Aorta (tissue), 5 donors: ENCODE measurements around the gene IL22RA1. TPM values are rescaled to one million over a fixed set of nuclear protein-coding genes. Genes with fewer than 3 reads are reported as not detected.
A peak's percentile ranks its signal among the peaks of the same experiment; 100 is the strongest.

Experiments
- ATAC-seq: fragments of 200-7000 bp; cut with Tn5 transposase; one replicate; pipeline ENCODE4 v1.9.1; 2022; ENCODE audit warnings: moderate library complexity; ENCODE audit not compliant: low FRiP score
- DNase-seq, 2 donors: peaks; one replicate each; pipeline ENCODE4 v3.0.0-alpha.2; 2020
- H3K27ac ChIP-seq, 2 donors: one replicate each; pipeline ENCODE4 v1.5.1; 2013; ENCODE audit warnings: low read length in 2 of 2, mild to moderate bottlenecking in 2 of 2, moderate library complexity in 2 of 2, control low read depth in 1 of 2, inconsistent platforms in 1 of 2, low read depth in 1 of 2
- H3K27me3 ChIP-seq, 2 donors: one replicate each; pipeline ENCODE4 v1.6.1; 2013; ENCODE audit warnings: control low read depth in 1 of 2, low read length in 1 of 2, mild to moderate bottlenecking in 1 of 2, moderate library complexity in 1 of 2; ENCODE audit not compliant: insufficient read depth in 2 of 2, control insufficient read depth in 1 of 2
- H3K36me3 ChIP-seq, 2 donors: one replicate each; pipeline ENCODE4 v1.6.1; 2013; ENCODE audit warnings: control low read depth in 1 of 2, low read length in 1 of 2, mild to moderate bottlenecking in 1 of 2; ENCODE audit not compliant: insufficient read depth in 2 of 2, control insufficient read depth in 1 of 2
- H3K4me1 ChIP-seq, 2 donors: one replicate each; pipeline ENCODE4 v1.6.1; 2013; ENCODE audit warnings: low read length in 2 of 2, control low read depth in 1 of 2, mild to moderate bottlenecking in 1 of 2, moderate library complexity in 1 of 2; ENCODE audit not compliant: insufficient read depth in 2 of 2, control insufficient read depth in 1 of 2
- H3K4me3 ChIP-seq, 2 donors: one replicate each; pipeline ENCODE4 v1.5.1; 2013; ENCODE audit warnings: low read length in 2 of 2, control low read depth in 1 of 2, mild to moderate bottlenecking in 1 of 2
- H3K9me3 ChIP-seq: one replicate; pipeline ENCODE4 v1.6.1; 2013; ENCODE audit warnings: mild to moderate bottlenecking, low read length; ENCODE audit not compliant: control insufficient read depth
- WGBS, 2 donors: extraction: QIAGEN DNeasy Blood & Tissue Kit; methylation state at CpG; one replicate each; pipeline ENCODE4 v1.1.7; 2013; 5-methylcytosine and 5-hydroxymethylcytosine counted together
- intact Hi-C, 2 donors: fragments of 100-400 bp; cut with DNase I; formaldehyde crosslinking; loops; one replicate each; pipeline versions ENCODE4 v1.14.2 to v1.15.0; 2022
- polyA plus RNA-seq, 2 donors: library from polyadenylated mRNA; stranded (reverse); fragments of 200-250 nt; gene quantifications; one replicate each; pipeline ENCODE4 v1.2.3, GENCODE V29; 2013
- total RNA-seq, 2 donors: library from RNA; stranded (reverse); fragmentation: NEBNext Ultra II Directional; extraction: Animal tissue kit (Norgen Biotek cat#: 25700); gene quantifications; one replicate each; pipeline ENCODE4 v1.2.1, GENCODE V29; 2021
- donor health status: healthy with polysubstance abuse.
- donor health status: Bipolar disorder and iron deficiency.
- donor health status: DM: no; HTN: no; CAD: no.
- donor health status: DM: no; HTN: no; CAD: no.
- donor health status: DM: yes; HTN: yes; CAD: no.

The IL22RA1 gene
- total and polyA plus RNA-seq, 4 donors, result 0.18 to 2.4 (median 0.23) TPM; not detected in 1

- H3K4me3 ChIP-seq, result no peak overlapping the region
- no peaks in the 10 kb centered on the region for H3K4me1 ChIP-seq
- H3K9me3 ChIP-seq, result no peaks in the 10 kb centered on the region
- intact Hi-C loops, result no loop called here
- ATAC-seq (no peak), DNase-seq (peak in 1 of 2 donors; percentile 27)
- no peak overlapping the region for H3K27ac ChIP-seq
- no peaks in the 10 kb centered on the region for H3K36me3 ChIP-seq
- 98 to 100% methylated on average over 2 of the region's 2 CpGs for WGBS, 2 donors
- H3K27me3 ChIP-seq, result no peaks in the 10 kb centered on the region
Measured at GRCh38 chr1:24117132-24117531, 25.8 kb downstream of the IL22RA1 start.

- H3K36me3 ChIP-seq, result no peaks in the 10 kb centered on the region
- H3K4me1 ChIP-seq, result no peaks in the 10 kb centered on the region
- H3K9me3 ChIP-seq, result no peaks in the 10 kb centered on the region
- intact Hi-C loops, result no loop called here
- H3K4me3 ChIP-seq, result no peak overlapping the region
- ATAC-seq (no peak), DNase-seq (peak in 1 of 2 donors; percentile 38)
- no peaks in the 10 kb centered on the region for H3K27me3 ChIP-seq
- 94% methylated on average over 6 of the region's 6 CpGs for WGBS, 2 donors
- no peak overlapping the region for H3K27ac ChIP-seq
Measured at GRCh38 chr1:24114753-24115152, 28.2 kb downstream of the IL22RA1 start.

- no peak overlapping the region for H3K4me3 ChIP-seq
- no peak for ATAC-seq
- intact Hi-C loops, result loop anchor here in 1 of 2 donors (2.0 kb wide), 1 partner anchor 43 kb away; no protein-coding TSS in a partner anchor
- peak in 1 of 2 donors; percentile 23 for DNase-seq
- H3K27me3 ChIP-seq, result no peaks in the 10 kb centered on the region
- WGBS, 2 donors, result 86 to 91% methylated on average over 6 of the region's 6 CpGs
- no peaks in the 10 kb centered on the region for H3K4me1 ChIP-seq
- no peaks in the 10 kb centered on the region for H3K9me3 ChIP-seq
- H3K27ac ChIP-seq, result no peak overlapping the region
- no peaks in the 10 kb centered on the region for H3K36me3 ChIP-seq
Measured at GRCh38 chr1:24113641-24114033, 29.3 kb downstream of the IL22RA1 start.

GRCh38 chr1:24111996-24112779 is 30.8 kb downstream of the IL22RA1 start, which contains the start of gene MYOM3:
MYOM3 (minus strand) TSS chr1:24112135; CDS start chr1:24108636, 3,499 bp downstream.
- no peak within 1 kb of the TSS for H3K4me3 ChIP-seq
- no peaks in the 10 kb centered on the region for H3K27me3 ChIP-seq
- ATAC-seq (peak; percentile 88), DNase-seq (peak; percentile 87 to 89)
- WGBS, 2 donors, result 3 to 5% methylated on average over 27 of the region's 27 CpGs
- H3K27ac ChIP-seq, result peak within 1 kb of the TSS; percentile 25 to 39
- no peaks in the 10 kb centered on the region for H3K36me3 ChIP-seq
- no peaks in the 10 kb centered on the region for H3K9me3 ChIP-seq
- H3K4me1 ChIP-seq, result no peaks in the 10 kb centered on the region
- intact Hi-C loops, result loop anchor here (1.0 to 2.0 kb wide), 2 partner anchors 41 kb away; no protein-coding TSS in a partner anchor

GRCh38 chr1:24111262-24111995 is 31.5 kb downstream of the IL22RA1 start:
- H3K27ac ChIP-seq, result peak overlapping the region; percentile 25 to 39
- 9% methylated on average over 20 of the region's 20 CpGs for WGBS, 2 donors
- H3K27me3 ChIP-seq, result no peaks in the 10 kb centered on the region
- peak; percentile 82 to 88 for DNase-seq
- ATAC-seq, result peak; percentile 77
- H3K36me3 ChIP-seq, result no peaks in the 10 kb centered on the region
- no peaks in the 10 kb centered on the region for H3K9me3 ChIP-seq
- H3K4me1 ChIP-seq, result no peaks in the 10 kb centered on the region
- no peak overlapping the region for H3K4me3 ChIP-seq
- intact Hi-C loops, result loop anchor here in 1 of 2 donors (1.0 kb wide), 1 partner anchor 40 kb away; no protein-coding TSS in a partner anchor

GRCh38 chr1:24110642-24111261 is 32.2 kb downstream of the IL22RA1 start:
- Histone ChIP-seq H3K27me3 (no peaks in the 10 kb centered on the region), H3K4me3 (no peak overlapping the region), H3K9me3 (no peaks in the 10 kb centered on the region), H3K4me1 (no peaks in the 10 kb centered on the region), H3K27ac (peak overlapping the region; percentile 25 to 39), H3K36me3 (no peaks in the 10 kb centered on the region)
- intact Hi-C loops, result loop anchor here in 1 of 2 donors (1.0 kb wide), 1 partner anchor 39 kb away; no protein-coding TSS in a partner anchor
- DNase-seq (peak; percentile 64 to 79), ATAC-seq (peak; percentile 39)
- WGBS, 2 donors, result 20 to 22% methylated on average over 14 of the region's 14 CpGs

- ATAC-seq (no peak), DNase-seq (peak; percentile 41 to 64)
- WGBS, 2 donors, result 92 to 93% methylated on average over 15 of the region's 15 CpGs
- no peaks in the 10 kb centered on the region for H3K36me3 ChIP-seq
- intact Hi-C loops, result no loop called here
- no peaks in the 10 kb centered on the region for H3K4me1 ChIP-seq
- no peaks in the 10 kb centered on the region for H3K27me3 ChIP-seq
- no peak overlapping the region for H3K4me3 ChIP-seq
- H3K27ac ChIP-seq, result no peak overlapping the region
- no peaks in the 10 kb centered on the region for H3K9me3 ChIP-seq
Measured at GRCh38 chr1:24109686-24110475, 33.1 kb downstream of the IL22RA1 start.

- intact Hi-C loops, result no loop called here
- ATAC-seq, result no peak
- H3K4me3 ChIP-seq, result no peak overlapping the region
- H3K36me3 ChIP-seq, result no peaks in the 10 kb centered on the region
- H3K9me3 ChIP-seq, result no peaks in the 10 kb centered on the region
- no peak overlapping the region for H3K27ac ChIP-seq
- no peaks in the 10 kb centered on the region for H3K27me3 ChIP-seq
- H3K4me1 ChIP-seq, result no peaks in the 10 kb centered on the region
- no peak for DNase-seq
- 82 to 87% methylated on average over 1 of the region's 1 CpG for WGBS, 2 donors
Measured at GRCh38 chr1:24109166-24109483, 33.8 kb downstream of the IL22RA1 start.
